Measurements from ENCODE around the gene ENTPD5. TPM values are rescaled to one million over a fixed set of nuclear protein-coding genes. Genes with fewer than 3 reads are reported as not detected.
"Not testable (repeated sequence)": the region's sequence is repeated elsewhere in the genome, so short reads cannot be mapped to it uniquely, and the experiment has no call there.

ENTPD5 gene
- polyA plus RNA-seq, 1 donor from 2014 or later: 5.7 TPM

- no peaks in the 10 kb centered on the region for H3K27me3 ChIP-seq (ENCODE audit: insufficient read depth, low read depth, low read length)
- no peaks in the 10 kb centered on the region for H3K9me3 ChIP-seq (ENCODE audit: low read length)
- no peaks in the 10 kb centered on the region for H3K9me2 ChIP-seq (ENCODE audit: insufficient read depth, low read length)
- H3K27ac ChIP-seq (ENCODE audit: low read length): no peak overlapping the region
- H3F3A ChIP-seq (ENCODE audit: insufficient read depth, low read length, poor library complexity, severe bottlenecking): no peaks in the 10 kb centered on the region
- no peaks in the 10 kb centered on the region for H3K36me3 ChIP-seq (ENCODE audit: insufficient read depth, low read length)
- H3K9ac ChIP-seq (ENCODE audit: low read length): no peak overlapping the region
- no peaks in the 10 kb centered on the region for H3K79me2 ChIP-seq (replicated peaks; ENCODE audit: insufficient read depth, low read length)
- no peaks in the 10 kb centered on the region for H4K20me1 ChIP-seq (ENCODE audit: insufficient read depth)
- no peak for TF ChIP-seq POLR2AphosphoS5 (IDR thresholded peaks at IDR 0.05)
- TF ChIP-seq EZH2 (IDR thresholded peaks at IDR 0.05; ENCODE audit: borderline replicate concordance, insufficient read depth, low read length, poor library complexity, severe bottlenecking): no peak
- TF ChIP-seq TAF1 (IDR thresholded peaks at IDR 0.05; ENCODE audit: low read depth): no peak
- TF ChIP-seq REST (IDR thresholded peaks at IDR 0.05; ENCODE audit: borderline replicate concordance): no peak
- TF ChIP-seq RAD21 (conservative IDR thresholded peaks at IDR 0.05): no peak
- TF ChIP-seq MXI1 (conservative IDR thresholded peaks at IDR 0.05; ENCODE audit: poor library complexity, severe bottlenecking): no peak
- no peak for TF ChIP-seq CTCF (IDR thresholded peaks at IDR 0.05; ENCODE audit: poor library complexity, severe bottlenecking)
- TF ChIP-seq SMC3 (conservative IDR thresholded peaks at IDR 0.05; ENCODE audit: poor library complexity): no peak
- TF ChIP-seq EP300 (conservative IDR thresholded peaks at IDR 0.05; ENCODE audit: poor library complexity, severe bottlenecking): no peak
- no peak overlapping the region for H3K4me2 ChIP-seq (ENCODE audit: low read length)
- H3K4me3 ChIP-seq (ENCODE audit: low read length): no peak overlapping the region
- H2AFZ ChIP-seq (ENCODE audit: low read depth, low read length): no peak overlapping the region
These were observed 10.1 kb downstream of the ENTPD5 start for GRCh38 chr14:74008843-74009499.

GRCh38 chr14:74005664-74006063 lies 13.4 kb downstream of the ENTPD5 start:
- not testable (repeated sequence) for H3K36me3 ChIP-seq (ENCODE audit: insufficient read depth, low read length); H2AFZ ChIP-seq (ENCODE audit: low read depth, low read length); H3K9me2 ChIP-seq (ENCODE audit: insufficient read depth, low read length); H3K4me2 ChIP-seq (ENCODE audit: low read length); H3K4me3 ChIP-seq (ENCODE audit: low read length); H3K27ac ChIP-seq (ENCODE audit: low read length); H3F3A ChIP-seq (ENCODE audit: insufficient read depth, low read length, poor library complexity, severe bottlenecking); H3K9ac ChIP-seq (ENCODE audit: low read length); H3K27me3 ChIP-seq (ENCODE audit: insufficient read depth, low read depth, low read length); H4K20me1 ChIP-seq (ENCODE audit: insufficient read depth); H3K79me2 ChIP-seq (replicated peaks; ENCODE audit: insufficient read depth, low read length); H3K9me3 ChIP-seq (ENCODE audit: low read length)

- Histone ChIP-seq H3K27me3 (ENCODE audit: insufficient read depth, low read depth, low read length) (no peaks in the 10 kb centered on the region), H3K9me2 (ENCODE audit: insufficient read depth, low read length) (no peaks in the 10 kb centered on the region), H2AFZ (ENCODE audit: low read depth, low read length) (no peak overlapping the region), H3F3A (ENCODE audit: insufficient read depth, low read length, poor library complexity, severe bottlenecking) (no peaks in the 10 kb centered on the region), H3K9me3 (ENCODE audit: low read length) (no peaks in the 10 kb centered on the region), H4K20me1 (ENCODE audit: insufficient read depth) (no peaks in the 10 kb centered on the region), H3K79me2 (replicated peaks; ENCODE audit: insufficient read depth, low read length) (no peaks in the 10 kb centered on the region), H3K4me2 (ENCODE audit: low read length) (no peak overlapping the region), H3K4me3 (ENCODE audit: low read length) (no peak overlapping the region), H3K36me3 (ENCODE audit: insufficient read depth, low read length) (no peaks in the 10 kb centered on the region), H3K27ac (ENCODE audit: low read length) (no peak overlapping the region), H3K9ac (ENCODE audit: low read length) (no peak overlapping the region)
- no peak for TF ChIP-seq REST (IDR thresholded peaks at IDR 0.05; ENCODE audit: borderline replicate concordance)
- no peak for TF ChIP-seq RAD21 (conservative IDR thresholded peaks at IDR 0.05)
- no peak for TF ChIP-seq SMC3 (conservative IDR thresholded peaks at IDR 0.05; ENCODE audit: poor library complexity)
- no peak for TF ChIP-seq EP300 (conservative IDR thresholded peaks at IDR 0.05; ENCODE audit: poor library complexity, severe bottlenecking)
- TF ChIP-seq TAF1 (IDR thresholded peaks at IDR 0.05; ENCODE audit: low read depth): no peak
- TF ChIP-seq POLR2AphosphoS5 (IDR thresholded peaks at IDR 0.05): no peak
- no peak for TF ChIP-seq MXI1 (conservative IDR thresholded peaks at IDR 0.05; ENCODE audit: poor library complexity, severe bottlenecking)
- TF ChIP-seq EZH2 (IDR thresholded peaks at IDR 0.05; ENCODE audit: borderline replicate concordance, insufficient read depth, low read length, poor library complexity, severe bottlenecking): no peak
- TF ChIP-seq CTCF (IDR thresholded peaks at IDR 0.05; ENCODE audit: poor library complexity, severe bottlenecking): no peak
These were observed 20.4 kb downstream of the ENTPD5 start for GRCh38 chr14:73998726-73999125.
